ENCODE results near the gene IL4I1. TPM values are rescaled to one million over a fixed set of nuclear protein-coding genes. Genes with fewer than 3 reads are reported as not detected.

IL4I1 gene
- total and polyA plus RNA-seq, 2 of the 8 experiments (the other 6 are each of a cell fraction or from before 2014, with no cell fraction given) = 0.41 to 0.76 TPM

GRCh38 chr19:49848938-49849337 is 47.7 kb downstream of the IL4I1 start:
- H3K4me3 ChIP-seq (ENCODE audit: extremely low read depth in 1 of 4, insufficient read depth in 2 of 4, low read depth in 3 of 4, low read length in 4 of 4) = no peak overlapping the region
- H3K79me2 ChIP-seq (ENCODE audit: control insufficient read depth in 1 of 2, insufficient read depth in 2 of 2, low read length in 2 of 2) = peaks cover 17 to 22% of the 10 kb centered on the region in 2 experiments
- no peak for TF ChIP-seq CHD1 (IDR thresholded peaks at IDR 0.05; ENCODE audit: low read depth, low read length)
- no peak for TF ChIP-seq RFX5 (IDR thresholded peaks at IDR 0.05; ENCODE audit: borderline replicate concordance, low read depth, low read length)
- no peak for TF ChIP-seq PHF8 (conservative IDR thresholded peaks at IDR 0.05; ENCODE audit: low read depth, low read length)
- TF ChIP-seq HDAC6 (IDR thresholded peaks at IDR 0.05; ENCODE audit: low read depth, low read length) = no peak
- no peak for TF ChIP-seq BRCA1 (IDR thresholded peaks at IDR 0.05; ENCODE audit: low read depth, low read length)
- TF ChIP-seq SIRT6 (IDR thresholded peaks at IDR 0.05; ENCODE audit: low read length) = no peak
- no peak for TF ChIP-seq FOSL1 (IDR thresholded peaks at IDR 0.05; ENCODE audit: insufficient read depth, low read depth, low read length)
- TF ChIP-seq BCL11A (IDR thresholded peaks at IDR 0.05; ENCODE audit: low read depth in 2 of 2, low read length in 2 of 2) = no peak
- no peak overlapping the region for H2AK5ac ChIP-seq (ENCODE audit: low read depth, low read length)
- no peak overlapping the region for H3K4ac ChIP-seq (replicated peaks; ENCODE audit: insufficient read length, low read depth, low read length)
- no peak overlapping the region for H3K9ac ChIP-seq (replicated peaks in 1 of 4; ENCODE audit: extremely low read depth in 1 of 4, low read depth in 3 of 4, low read length in 3 of 4)
- no peak overlapping the region for H4K8ac ChIP-seq (ENCODE audit: extremely low read depth, insufficient read depth, low read length)
- FAIRE-seq (no peak), DNase-seq (ENCODE audit: low read depth in 1 of 2, low spot score in 2 of 2) (no peak)
- H3K18ac ChIP-seq (ENCODE audit: extremely low read depth, low read length) = no peak overlapping the region
- no peak overlapping the region for H2BK5ac ChIP-seq (ENCODE audit: low read depth, low read length)
- peaks cover 18% of the 10 kb centered on the region for H3K79me1 ChIP-seq (ENCODE audit: low read depth, low read length)
- no peak overlapping the region for H2AFZ ChIP-seq (ENCODE audit: low read length)
- H4K5ac ChIP-seq (ENCODE audit: insufficient read length, low read depth, low read length) = no peak overlapping the region
- ChIA-PET CTCF (ENCODE audit: partially characterized antibody) (interaction anchor here (1.1 to 1.7 kb wide), 3 partner anchors 9 to 48 kb away, joined by 3 to 5 read pairs (median 4); no protein-coding TSS in a partner anchor), POLR2A (ENCODE audit: partially characterized antibody) (interaction anchor here (1.0 to 12.4 kb wide), 8 partner anchors 12 to 219 kb away, joined by 3 to 247 read pairs (median 4); partner anchors contain the start of genes FUZ and PNKP)
- peaks cover 0 to 7% (median 1%) of the 10 kb centered on the region in 4 experiments; a peak in 2 of 8 replicates for H3K36me3 ChIP-seq (ENCODE audit: control insufficient read depth in 2 of 4, insufficient read depth in 4 of 4, low read length in 3 of 4)
- peaks cover 3 to 9% (median 6%) of the 10 kb centered on the region in 4 experiments for H3K4me1 ChIP-seq (replicated peaks in 1 of 4; ENCODE audit: control insufficient read depth in 3 of 4, insufficient read depth in 4 of 4, low read length in 3 of 4)
- H4K91ac ChIP-seq (replicated peaks; ENCODE audit: insufficient read length, low read length) = no peak overlapping the region
- H3K23ac ChIP-seq (ENCODE audit: insufficient read length) = no peak overlapping the region
- no peak overlapping the region for H2BK12ac ChIP-seq (ENCODE audit: low read depth, low read length)
- H2BK15ac ChIP-seq (ENCODE audit: low read length) = no peak overlapping the region
- no peaks in the 10 kb centered on the region for H3K9me3 ChIP-seq (ENCODE audit: insufficient read depth in 2 of 2, low read depth in 1 of 2, low read length in 1 of 2)
- no peak overlapping the region for H3K56ac ChIP-seq (replicated peaks; ENCODE audit: insufficient read length, low read depth, low read length)
- WGBS, 2 experiments (ENCODE audit: extremely low coverage in 1 of 2, insufficient coverage in 1 of 2, insufficient read length in 1 of 2, insufficient replicate concordance in 2 of 2, low coverage in 1 of 2, low lambda C conversion rate in 2 of 2, missing lambda C conversion rate in 1 of 2) = 94% methylated on average over 3 of the region's 3 CpGs; no CpG with 5 or more reads in 1 of the 2 experiments
- no peak overlapping the region for H3K14ac ChIP-seq (ENCODE audit: insufficient read length)
- H3K27me3 ChIP-seq (replicated peaks in 1 of 4; ENCODE audit: control insufficient read depth in 3 of 4, extremely low read depth in 1 of 4, insufficient read depth in 3 of 4, low read length in 3 of 4) = no peaks in the 10 kb centered on the region; a peak in 1 of 7 replicates
- no peak overlapping the region for H2BK20ac ChIP-seq (ENCODE audit: low read length)
- H4K20me1 ChIP-seq (replicated peaks in 1 of 2; ENCODE audit: control insufficient read depth in 1 of 2, insufficient read depth in 2 of 2, low read length in 2 of 2) = peaks cover 15 to 20% of the 10 kb centered on the region in 2 experiments
- H3K23me2 ChIP-seq (ENCODE audit: low read depth, low read length) = peaks cover 10% of the 10 kb centered on the region; the same call in 1 of the 2 replicates
- no peak overlapping the region for H3K4me2 ChIP-seq (ENCODE audit: insufficient read depth in 1 of 2, low read depth in 2 of 2, low read length in 2 of 2)
- H3K27ac ChIP-seq (ENCODE audit: low read depth, low read length) = no peak overlapping the region
- H2BK120ac ChIP-seq (replicated peaks; ENCODE audit: low read depth, low read length) = no peak overlapping the region

Data from H1 (cell line).